Measurements from ENCODE around the gene GAS7.

The GAS7 gene

DNA sequence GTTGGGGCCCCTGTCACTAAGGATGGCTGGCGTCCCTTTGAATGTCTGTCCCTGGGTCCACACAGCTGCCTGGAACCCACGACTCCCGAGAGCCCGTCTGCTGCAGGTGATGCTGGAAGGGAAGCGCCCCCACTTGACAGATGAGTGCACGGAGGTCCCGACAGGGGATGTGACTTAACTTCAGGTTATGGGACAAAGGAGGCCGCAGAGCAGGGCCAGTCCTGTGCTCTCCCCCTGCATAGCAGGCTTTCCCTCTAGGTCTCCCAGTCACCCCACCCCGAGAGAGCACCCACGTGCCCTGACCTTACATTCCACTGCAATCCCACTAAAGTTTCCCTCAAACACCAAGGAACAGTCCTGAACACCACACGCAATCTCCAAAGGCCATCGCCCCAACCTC, 287.3 kb downstream of the GAS7 start:
- H3K27me3 ChIP-seq (replicated peaks), result no peaks in the 10 kb centered on the region
- no peaks in the 10 kb centered on the region for H3K36me3 ChIP-seq (replicated peaks)
- no peak overlapping the region for H3K4me3 ChIP-seq (ENCODE audit: low read depth, low read length)
- no peak overlapping the region for H3K27ac ChIP-seq
- TF ChIP-seq, protein P1, sequence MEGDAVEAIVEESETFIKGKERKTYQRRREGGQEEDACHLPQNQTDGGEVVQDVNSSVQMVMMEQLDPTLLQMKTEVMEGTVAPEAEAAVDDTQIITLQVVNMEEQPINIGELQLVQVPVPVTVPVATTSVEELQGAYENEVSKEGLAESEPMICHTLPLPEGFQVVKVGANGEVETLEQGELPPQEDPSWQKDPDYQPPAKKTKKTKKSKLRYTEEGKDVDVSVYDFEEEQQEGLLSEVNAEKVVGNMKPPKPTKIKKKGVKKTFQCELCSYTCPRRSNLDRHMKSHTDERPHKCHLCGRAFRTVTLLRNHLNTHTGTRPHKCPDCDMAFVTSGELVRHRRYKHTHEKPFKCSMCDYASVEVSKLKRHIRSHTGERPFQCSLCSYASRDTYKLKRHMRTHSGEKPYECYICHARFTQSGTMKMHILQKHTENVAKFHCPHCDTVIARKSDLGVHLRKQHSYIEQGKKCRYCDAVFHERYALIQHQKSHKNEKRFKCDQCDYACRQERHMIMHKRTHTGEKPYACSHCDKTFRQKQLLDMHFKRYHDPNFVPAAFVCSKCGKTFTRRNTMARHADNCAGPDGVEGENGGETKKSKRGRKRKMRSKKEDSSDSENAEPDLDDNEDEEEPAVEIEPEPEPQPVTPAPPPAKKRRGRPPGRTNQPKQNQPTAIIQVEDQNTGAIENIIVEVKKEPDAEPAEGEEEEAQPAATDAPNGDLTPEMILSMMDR (IDR thresholded peaks at IDR 0.05; ENCODE audit: low read depth, low read length, missing control alignments), result no peak
- DNase-seq, result no peak
- in situ Hi-C loops (cut with HindIII; ENCODE audit: low pct_ligation_motif_present, low sequenced_read_pairs), result no loop called here

DNA sequence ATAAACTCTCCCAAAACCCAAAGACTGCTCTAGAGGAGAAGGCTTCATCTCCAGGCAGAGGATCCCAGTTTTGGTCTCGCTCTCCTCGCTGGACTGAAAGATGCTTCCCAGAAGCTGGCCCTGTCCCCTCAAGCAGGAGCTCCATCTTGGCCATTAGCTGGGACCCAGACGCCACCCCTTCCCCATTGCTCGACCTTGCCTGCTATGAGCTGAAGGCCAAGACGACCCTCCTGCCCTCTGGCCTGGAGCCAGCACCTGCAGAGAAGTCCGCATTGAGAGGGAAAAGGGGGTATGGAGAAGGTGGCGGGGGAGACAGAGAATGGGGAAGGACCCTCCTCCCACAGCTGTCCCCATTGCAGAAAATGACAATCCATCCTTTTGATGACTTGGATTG, 289.8 kb downstream of the GAS7 start:
- TF ChIP-seq, protein P1 (IDR thresholded peaks at IDR 0.05; ENCODE audit: low read depth, low read length, missing control alignments), result no peak
- in situ Hi-C loops (cut with HindIII; ENCODE audit: low pct_ligation_motif_present, low sequenced_read_pairs), result no loop called here
- no peak overlapping the region for H3K27ac ChIP-seq
- no peak overlapping the region for H3K4me3 ChIP-seq (ENCODE audit: low read depth, low read length)
- H3K36me3 ChIP-seq (replicated peaks), result no peaks in the 10 kb centered on the region
- no peak for DNase-seq
- no peaks in the 10 kb centered on the region for H3K27me3 ChIP-seq (replicated peaks)

DNA sequence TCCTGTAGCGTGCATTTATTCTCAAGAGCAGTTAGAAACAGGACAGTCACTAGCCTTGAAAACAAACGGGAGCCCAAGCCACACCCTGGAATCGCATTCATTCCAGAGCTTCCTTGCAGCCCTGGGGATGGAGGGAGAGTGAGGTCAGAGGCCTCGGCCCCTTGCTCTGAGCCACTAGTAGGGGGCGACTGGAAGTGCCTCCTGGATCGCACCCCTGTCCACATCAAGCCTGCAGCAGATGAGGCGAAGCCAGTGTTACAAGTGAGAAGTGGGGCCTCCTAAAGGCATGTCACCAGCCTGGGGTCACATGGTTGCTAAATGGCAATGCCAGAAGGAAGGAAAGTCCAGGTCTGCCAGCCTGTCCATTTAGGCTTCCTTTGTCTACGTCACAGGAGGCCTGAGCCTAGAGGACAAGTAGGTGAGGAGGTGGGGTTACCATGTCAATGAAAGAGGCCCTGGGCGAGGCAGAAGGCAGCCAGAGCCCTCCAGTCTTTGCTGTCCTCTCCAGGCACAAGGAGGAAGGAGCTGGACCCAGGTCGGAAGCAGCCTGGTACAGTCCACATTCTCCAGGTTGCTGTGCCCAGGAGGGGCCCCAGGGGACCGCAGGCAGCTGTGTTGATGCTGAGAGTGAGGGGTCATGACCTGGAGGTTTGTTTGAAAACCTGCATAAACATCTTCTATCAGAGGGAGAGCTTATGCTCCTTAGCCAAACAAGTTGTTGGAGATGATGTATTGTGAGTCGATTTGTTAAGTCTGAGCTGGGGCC, 290.3 kb downstream of the GAS7 start:
- no peak overlapping the region for H3K27ac ChIP-seq
- no peaks in the 10 kb centered on the region for H3K27me3 ChIP-seq (replicated peaks)
- no peak overlapping the region for H3K4me3 ChIP-seq (ENCODE audit: low read depth, low read length)
- TF ChIP-seq, protein P1 (IDR thresholded peaks at IDR 0.05; ENCODE audit: low read depth, low read length, missing control alignments), result no peak
- H3K36me3 ChIP-seq (replicated peaks), result no peaks in the 10 kb centered on the region
- in situ Hi-C loops (cut with HindIII; ENCODE audit: low pct_ligation_motif_present, low sequenced_read_pairs), result no loop called here
- no peak for DNase-seq

DNA sequence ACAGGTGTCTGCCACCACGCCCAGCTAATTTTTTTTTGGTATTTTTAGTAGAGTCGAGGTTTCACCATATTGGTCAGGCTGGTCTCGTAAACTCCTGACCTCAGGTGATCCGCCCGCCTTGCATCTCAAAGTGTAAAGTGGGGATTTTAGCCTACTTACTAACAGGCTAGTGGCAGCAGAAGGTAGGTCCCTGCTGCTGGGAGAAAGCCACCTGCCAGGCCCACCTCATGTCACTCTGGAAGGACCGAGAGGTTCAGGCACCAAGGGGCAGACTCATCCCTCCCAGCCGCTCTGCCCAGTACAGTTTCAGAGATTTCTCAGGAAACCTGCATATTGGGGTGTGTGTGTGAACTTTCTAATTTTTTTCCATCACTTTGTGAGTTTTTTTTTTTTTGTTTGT, 291.3 kb downstream of the GAS7 start:
- TF ChIP-seq, protein P1 (IDR thresholded peaks at IDR 0.05; ENCODE audit: low read depth, low read length, missing control alignments), result no peak
- Histone ChIP-seq H3K36me3 (replicated peaks) (no peaks in the 10 kb centered on the region), H3K27me3 (replicated peaks) (no peaks in the 10 kb centered on the region), H3K4me3 (ENCODE audit: low read depth, low read length) (no peak overlapping the region), H3K27ac (no peak overlapping the region)
- in situ Hi-C loops (cut with HindIII; ENCODE audit: low pct_ligation_motif_present, low sequenced_read_pairs), result no loop called here
- no peak for DNase-seq

DNA sequence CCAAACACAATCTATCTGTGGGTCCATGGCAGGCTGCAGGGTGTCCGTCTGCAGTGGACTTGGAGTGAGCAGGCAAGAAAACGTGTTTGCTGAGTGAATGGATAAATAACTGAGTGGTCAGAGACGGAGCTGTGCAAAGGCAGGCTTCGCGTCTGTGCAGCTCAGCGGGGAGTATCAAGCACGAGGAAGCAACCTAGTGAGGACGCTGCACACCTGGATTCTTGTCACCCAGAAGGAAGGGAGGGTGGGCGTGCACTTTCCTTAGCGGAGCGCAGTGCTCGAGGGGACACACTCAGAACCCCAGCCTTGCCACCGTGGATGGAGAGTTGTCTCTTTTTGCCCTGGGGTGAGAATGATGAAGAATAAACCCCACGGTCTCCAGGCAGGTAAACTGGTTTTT, 291.8 kb downstream of the GAS7 start:
- in situ Hi-C loops (cut with HindIII; ENCODE audit: low pct_ligation_motif_present, low sequenced_read_pairs), result no loop called here
- Histone ChIP-seq H3K27ac (no peak overlapping the region), H3K27me3 (replicated peaks) (no peaks in the 10 kb centered on the region), H3K36me3 (replicated peaks) (no peaks in the 10 kb centered on the region), H3K4me3 (ENCODE audit: low read depth, low read length) (no peak overlapping the region)
- no peak for DNase-seq
- TF ChIP-seq, protein P1 (IDR thresholded peaks at IDR 0.05; ENCODE audit: low read depth, low read length, missing control alignments), result no peak

DNA sequence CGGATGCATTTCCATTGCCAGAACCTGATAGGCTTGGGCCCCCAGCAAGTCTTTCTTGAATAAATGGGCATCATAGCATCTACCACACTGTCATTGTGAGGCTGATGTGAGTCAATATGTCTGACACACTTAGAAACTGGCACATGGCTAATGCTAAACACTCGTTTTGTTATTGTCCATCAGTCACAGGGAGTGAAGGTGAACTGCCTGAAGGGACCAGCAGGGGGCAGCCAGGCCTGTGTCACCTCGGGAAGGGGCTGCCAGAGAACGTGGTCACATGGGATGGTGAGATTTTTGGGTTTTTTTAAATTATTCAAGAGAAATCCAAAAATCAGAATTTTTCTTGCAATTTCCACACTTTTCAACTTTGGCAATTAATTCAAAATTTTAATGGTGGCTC, 292.5 kb downstream of the GAS7 start:
- no peak for DNase-seq
- TF ChIP-seq, protein P1 (IDR thresholded peaks at IDR 0.05; ENCODE audit: low read depth, low read length, missing control alignments), result peak; percentile 63
- H3K27ac ChIP-seq, result no peak overlapping the region
- no peak overlapping the region for H3K4me3 ChIP-seq (ENCODE audit: low read depth, low read length)
- in situ Hi-C loops (cut with HindIII; ENCODE audit: low pct_ligation_motif_present, low sequenced_read_pairs), result no loop called here
- H3K27me3 ChIP-seq (replicated peaks), result no peaks in the 10 kb centered on the region
- no peaks in the 10 kb centered on the region for H3K36me3 ChIP-seq (replicated peaks)

All from brain microvascular endothelial cell (primary cell).